Measurements from ENCODE around the gene MICAL3.

DNA sequence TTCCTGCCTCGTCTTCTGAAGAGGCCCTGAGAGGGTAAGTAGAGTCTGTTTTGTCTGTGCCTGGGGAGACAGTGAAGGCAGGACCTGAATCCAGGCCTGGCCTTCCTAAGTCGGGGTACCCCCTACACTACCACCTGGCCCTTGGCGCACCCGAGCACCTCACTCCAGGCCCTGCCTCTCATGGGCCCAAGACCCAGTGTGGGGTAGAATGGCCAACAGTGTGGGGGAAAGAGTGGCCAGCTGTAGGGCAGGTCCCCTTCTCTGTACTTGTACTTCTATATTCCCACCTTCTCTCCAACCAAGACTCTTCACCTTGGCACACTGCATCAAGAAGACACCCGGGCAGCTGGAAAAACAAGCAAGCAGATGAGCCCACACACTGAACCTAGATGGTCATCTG lies 227.7 kb downstream of the MICAL3 start:
- TF ChIP-seq, protein P1, sequence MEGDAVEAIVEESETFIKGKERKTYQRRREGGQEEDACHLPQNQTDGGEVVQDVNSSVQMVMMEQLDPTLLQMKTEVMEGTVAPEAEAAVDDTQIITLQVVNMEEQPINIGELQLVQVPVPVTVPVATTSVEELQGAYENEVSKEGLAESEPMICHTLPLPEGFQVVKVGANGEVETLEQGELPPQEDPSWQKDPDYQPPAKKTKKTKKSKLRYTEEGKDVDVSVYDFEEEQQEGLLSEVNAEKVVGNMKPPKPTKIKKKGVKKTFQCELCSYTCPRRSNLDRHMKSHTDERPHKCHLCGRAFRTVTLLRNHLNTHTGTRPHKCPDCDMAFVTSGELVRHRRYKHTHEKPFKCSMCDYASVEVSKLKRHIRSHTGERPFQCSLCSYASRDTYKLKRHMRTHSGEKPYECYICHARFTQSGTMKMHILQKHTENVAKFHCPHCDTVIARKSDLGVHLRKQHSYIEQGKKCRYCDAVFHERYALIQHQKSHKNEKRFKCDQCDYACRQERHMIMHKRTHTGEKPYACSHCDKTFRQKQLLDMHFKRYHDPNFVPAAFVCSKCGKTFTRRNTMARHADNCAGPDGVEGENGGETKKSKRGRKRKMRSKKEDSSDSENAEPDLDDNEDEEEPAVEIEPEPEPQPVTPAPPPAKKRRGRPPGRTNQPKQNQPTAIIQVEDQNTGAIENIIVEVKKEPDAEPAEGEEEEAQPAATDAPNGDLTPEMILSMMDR (IDR thresholded peaks at IDR 0.05): no peak
- TF ChIP-seq SREBF2 (IDR thresholded peaks at IDR 0.05) (no peak), REST (IDR thresholded peaks at IDR 0.05) (no peak), POLR2A (IDR thresholded peaks at IDR 0.05; ENCODE audit: low read length) (no peak), NFE2L2 (conservative IDR thresholded peaks at IDR 0.05; ENCODE audit: low read length) (no peak), MYC (IDR thresholded peaks at IDR 0.05; ENCODE audit: borderline replicate concordance, low read length) (no peak), SMC3 (IDR thresholded peaks at IDR 0.05) (no peak), CBX8 (IDR thresholded peaks at IDR 0.05) (no peak), RARB (CRISPR knock-in tag; IDR thresholded peaks at IDR 0.05) (no peak)
- TF ChIP-seq, protein P2, sequence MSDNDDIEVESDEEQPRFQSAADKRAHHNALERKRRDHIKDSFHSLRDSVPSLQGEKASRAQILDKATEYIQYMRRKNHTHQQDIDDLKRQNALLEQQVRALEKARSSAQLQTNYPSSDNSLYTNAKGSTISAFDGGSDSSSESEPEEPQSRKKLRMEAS (IDR thresholded peaks at IDR 0.05): no peak
